Stimulated activated CD4-positive, alpha-beta T cell treated with anti-CD3 and anti-CD28 coated beads, Interleukin-12 subunit alpha, Interleukin-12 subunit beta, amount 100 ng/mL, for 24 hours (primary cell): Measurements from ENCODE around the gene GNS.

Experiments used
- DNase-seq, 2 experiments: peaks; one replicate each; pipeline ENCODE4 v3.0.0-alpha.2; 2020; ENCODE audit warnings: low read depth in 2 of 2

The GNS gene

GRCh38 chr12:64759035-64759894 lies at the start of gene GNS:
TSS of gene GNS (minus strand) at chr12:64759406. CDS start at chr12:64759276, 130 bp downstream.
- DNase-seq = peak; percentile 93 to 95

GRCh38 chr12:64808110-64808509 lies 48.9 kb upstream of the GNS start:
- no peak for DNase-seq

GRCh38 chr12:64806593-64807460 lies 47.6 kb upstream of the GNS start:
- no peak for DNase-seq

GRCh38 chr12:64806173-64806572 lies 47.0 kb upstream of the GNS start:
- DNase-seq = no peak

- DNase-seq = peak in 1 of 2 experiments; percentile 51
Measured at GRCh38 chr12:64802180-64802775, 43.1 kb upstream of the GNS start.

GRCh38 chr12:64801381-64801780 lies 42.2 kb upstream of the GNS start:
- DNase-seq = no peak

- DNase-seq = no peak
Measured at GRCh38 chr12:64800640-64801039, 41.4 kb upstream of the GNS start.

GRCh38 chr12:64798165-64798564 lies 39.0 kb upstream of the GNS start:
- DNase-seq = no peak

- DNase-seq = no peak
Measured at GRCh38 chr12:64797156-64797555, 38.0 kb upstream of the GNS start.

- peak in 1 of 2 experiments; percentile 37 for DNase-seq
Measured at GRCh38 chr12:64796205-64796845, 37.1 kb upstream of the GNS start.

- no peak for DNase-seq
Measured at GRCh38 chr12:64794305-64794704, 35.1 kb upstream of the GNS start.

GRCh38 chr12:64793610-64794009 lies 34.4 kb upstream of the GNS start:
- no peak for DNase-seq

GRCh38 chr12:64792128-64792527 lies 32.9 kb upstream of the GNS start:
- DNase-seq = no peak

GRCh38 chr12:64791036-64791435 lies 31.8 kb upstream of the GNS start:
- no peak for DNase-seq

- no peak for DNase-seq
Measured at GRCh38 chr12:64790166-64790565, 31.0 kb upstream of the GNS start.

GRCh38 chr12:64785838-64786237 lies 26.6 kb upstream of the GNS start:
- DNase-seq = no peak

- DNase-seq = no peak
Measured at GRCh38 chr12:64782191-64782876, 23.1 kb upstream of the GNS start.

GRCh38 chr12:64781280-64782190 lies 22.3 kb upstream of the GNS start:
- no peak for DNase-seq

GRCh38 chr12:64780531-64781279 lies 21.5 kb upstream of the GNS start:
- DNase-seq = no peak
